Transverse colon (tissue), 4 donors: ENCODE results near the gene TMEM117. TPM values are rescaled to one million over a fixed set of nuclear protein-coding genes. Genes with fewer than 3 reads are reported as not detected.

Source experiments
- DNase-seq: peaks from one replicate; pipeline ENCODE4 v3.0.0-alpha.2; 2019
- H3K27ac ChIP-seq, 4 donors: fragments of 200-600 bp; sonication (generic); 2 replicates each; pipeline ENCODE4 v1.5.1; 2016 to 2018; ENCODE audit warnings: inconsistent platforms in 4 of 4
- H3K27me3 ChIP-seq: fragments of 200-600 bp; sonication (generic); 2 replicates; pipeline ENCODE4 v1.5.1; 2017; ENCODE audit warnings: inconsistent platforms
- H3K36me3 ChIP-seq, 4 donors: fragments of 200-600 bp; sonication (generic); 2 replicates each; pipeline ENCODE4 v1.5.1; 2017 to 2019; ENCODE audit warnings: inconsistent platforms in 4 of 4
- H3K4me1 ChIP-seq, 4 donors: fragments of 200-600 bp; sonication (generic); 2 replicates each; pipeline ENCODE4 v1.5.1; 2017 to 2020; ENCODE audit warnings: inconsistent platforms in 4 of 4
- H3K4me3 ChIP-seq, 4 donors: fragments of 200-600 bp; sonication (generic); 1 replicate in 1 of 4; 2 replicates in 3 of 4; pipeline versions ENCODE4 v1.5.1 to v1.6.1; 2017 to 2019; ENCODE audit warnings: inconsistent platforms in 4 of 4
- H3K9me3 ChIP-seq, 2 donors: fragments of 200-600 bp; sonication (generic); 2 replicates each; pipeline ENCODE4 v1.5.1; 2017 to 2019; ENCODE audit warnings: inconsistent platforms in 2 of 2
- EP300 ChIP-seq: sonication (generic); formaldehyde crosslinking; IDR thresholded peaks from one replicate; pipeline ENCODE4 v1.6.1; 2017; ENCODE audit warnings: antibody characterized with exemption, low read depth
- POLR2A ChIP-seq: fragments of 450-650 bp; IDR thresholded peaks from one replicate; pipeline ENCODE4 v1.6.1; 2016; ENCODE audit warnings: antibody characterized with exemption, mild to moderate bottlenecking, moderate library complexity
- POLR2AphosphoS5 ChIP-seq, 3 donors: sonication (generic); formaldehyde crosslinking; IDR thresholded peaks; one replicate each; pipeline ENCODE4 v1.6.1; 2016; ENCODE audit warnings: antibody characterized with exemption in 3 of 3
- WGBS, 2 donors: methylation state at CpG; one replicate each; pipeline ENCODE4 v1.1.5; 2018; ENCODE audit warnings: low coverage in 1 of 2; 5-methylcytosine and 5-hydroxymethylcytosine counted together
- in situ Hi-C, 4 donors: fragments of 200-750 bp; cut with MboI; loops; one replicate each; pipeline versions ENCODE4 v1.15.0 to v1.15.1; 2017; ENCODE audit warnings: low sequenced_read_pairs in 3 of 4, low pct_ligation_motif_present in 1 of 4, low pct_unique_long_range_greater_than_20kb in 1 of 4
- intact Hi-C: fragments of 100-400 bp; cut with DNase I; formaldehyde crosslinking; loops from one replicate; pipeline ENCODE4 v1.15.1; 2023; ENCODE audit warnings: low total_unique reads
- total RNA-seq, 4 donors: library from RNA; depleted of rRNA; stranded (reverse); fragments of >200 nt; gene quantifications; one replicate each; pipeline ENCODE4 v1.1.0, GENCODE V29; 2016
- TF ChIP-seq, protein P1 (sequence below), 5 experiments: fragments of 200-600 bp in 3 of 5; fragments of 450-650 bp in 2 of 5; sonication (generic) in 3 of 5; IDR thresholded peaks; 1 replicate in 2 of 5; 2 replicates in 3 of 5; pipeline ENCODE4 v1.5.1; 2016 to 2017; ENCODE audit warnings: antibody characterized with exemption in 5 of 5, inconsistent platforms in 3 of 5, mild to moderate bottlenecking in 2 of 5, moderate library complexity in 1 of 5

The TMEM117 gene
- total RNA-seq, 4 donors from 2014 or later = 0.40 to 92.8 (median 25.6) TPM

DNA sequence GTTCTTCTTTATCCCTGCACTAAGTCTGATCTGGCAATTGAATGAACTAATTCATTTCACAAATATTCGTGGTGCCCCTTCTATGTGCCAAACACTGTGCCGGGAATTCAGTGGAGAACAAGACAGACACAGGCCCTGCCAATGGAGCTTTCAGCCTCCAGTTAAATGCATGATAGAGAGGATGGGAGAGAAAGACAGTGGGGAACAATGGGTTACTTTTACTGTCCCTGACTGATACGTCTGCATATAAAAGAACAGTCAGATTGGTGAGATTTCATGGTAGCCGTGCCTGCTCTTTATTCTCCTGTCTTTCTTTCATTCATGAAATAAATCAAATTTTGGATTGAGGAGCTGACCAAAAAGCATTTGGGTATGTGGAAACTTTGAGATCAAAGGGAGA is 78.5 kb downstream of the TMEM117 start:
- in situ Hi-C loops = no loop called here
- WGBS, 2 donors = 83 to 92% methylated on average over 2 to 4 of the region's 4 CpGs

DNA sequence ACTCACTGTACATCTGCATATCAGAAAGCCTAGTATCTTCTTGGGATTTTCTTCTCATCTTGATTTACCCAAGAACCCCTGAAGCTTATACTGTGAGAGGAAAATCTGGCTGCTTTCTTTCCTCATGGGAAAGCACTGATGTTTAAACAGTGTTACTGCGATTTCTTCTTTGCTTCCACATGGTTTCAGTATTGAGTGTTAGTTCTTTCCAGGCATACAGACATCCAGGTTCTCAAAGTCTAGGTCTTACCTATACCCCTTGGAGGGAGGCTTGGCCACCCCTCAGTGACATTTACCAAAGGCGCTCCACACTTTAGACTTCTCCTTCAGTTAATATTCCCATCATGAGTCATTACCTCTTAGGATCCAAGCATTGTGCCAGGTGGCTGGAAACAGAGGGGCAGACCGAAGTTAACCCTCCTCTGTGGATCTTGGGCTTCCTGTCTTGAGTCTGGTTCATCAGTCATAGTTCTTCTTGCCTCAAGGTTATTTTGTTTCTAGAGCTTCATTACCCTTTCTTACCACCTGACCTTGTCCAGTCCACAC is 79.1 kb downstream of the TMEM117 start:
- H3K4me3 ChIP-seq = no peak overlapping the region
- WGBS, 2 donors = 77 to 83% methylated on average over 3 of the region's 3 CpGs
- H3K4me1 ChIP-seq = no peaks in the 10 kb centered on the region
- no peak overlapping the region for H3K27ac ChIP-seq
- H3K9me3 ChIP-seq = no peaks in the 10 kb centered on the region
- no peak for DNase-seq
- in situ Hi-C loops = no loop called here
- intact Hi-C loops = loop anchor here (5.0 kb wide), 1 partner anchor 1582 kb away; no protein-coding TSS in a partner anchor
- H3K36me3 ChIP-seq = no peaks in the 10 kb centered on the region
- no peak for TF ChIP-seq EP300
- TF ChIP-seq, protein P1, sequence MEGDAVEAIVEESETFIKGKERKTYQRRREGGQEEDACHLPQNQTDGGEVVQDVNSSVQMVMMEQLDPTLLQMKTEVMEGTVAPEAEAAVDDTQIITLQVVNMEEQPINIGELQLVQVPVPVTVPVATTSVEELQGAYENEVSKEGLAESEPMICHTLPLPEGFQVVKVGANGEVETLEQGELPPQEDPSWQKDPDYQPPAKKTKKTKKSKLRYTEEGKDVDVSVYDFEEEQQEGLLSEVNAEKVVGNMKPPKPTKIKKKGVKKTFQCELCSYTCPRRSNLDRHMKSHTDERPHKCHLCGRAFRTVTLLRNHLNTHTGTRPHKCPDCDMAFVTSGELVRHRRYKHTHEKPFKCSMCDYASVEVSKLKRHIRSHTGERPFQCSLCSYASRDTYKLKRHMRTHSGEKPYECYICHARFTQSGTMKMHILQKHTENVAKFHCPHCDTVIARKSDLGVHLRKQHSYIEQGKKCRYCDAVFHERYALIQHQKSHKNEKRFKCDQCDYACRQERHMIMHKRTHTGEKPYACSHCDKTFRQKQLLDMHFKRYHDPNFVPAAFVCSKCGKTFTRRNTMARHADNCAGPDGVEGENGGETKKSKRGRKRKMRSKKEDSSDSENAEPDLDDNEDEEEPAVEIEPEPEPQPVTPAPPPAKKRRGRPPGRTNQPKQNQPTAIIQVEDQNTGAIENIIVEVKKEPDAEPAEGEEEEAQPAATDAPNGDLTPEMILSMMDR (IDR thresholded peaks at IDR 0.05) = no peak
- TF ChIP-seq POLR2A = no peak
- TF ChIP-seq POLR2AphosphoS5 (IDR thresholded peaks at IDR 0.05) = no peak
- H3K27me3 ChIP-seq = no peaks in the 10 kb centered on the region

More for the DNA sequence above, 78.5 kb downstream of the TMEM117 start:
- no peaks in the 10 kb centered on the region for H3K9me3 ChIP-seq
- no peak for TF ChIP-seq EP300
- TF ChIP-seq POLR2A = no peak
- TF ChIP-seq, protein P1 (IDR thresholded peaks at IDR 0.05) = no peak
- no peak for TF ChIP-seq POLR2AphosphoS5 (IDR thresholded peaks at IDR 0.05)
- no peak overlapping the region for H3K27ac ChIP-seq
- intact Hi-C loops = no loop called here
- no peaks in the 10 kb centered on the region for H3K4me1 ChIP-seq
- H3K27me3 ChIP-seq = no peaks in the 10 kb centered on the region
- H3K4me3 ChIP-seq = no peak overlapping the region
- H3K36me3 ChIP-seq = no peaks in the 10 kb centered on the region
- no peak for DNase-seq

DNA sequence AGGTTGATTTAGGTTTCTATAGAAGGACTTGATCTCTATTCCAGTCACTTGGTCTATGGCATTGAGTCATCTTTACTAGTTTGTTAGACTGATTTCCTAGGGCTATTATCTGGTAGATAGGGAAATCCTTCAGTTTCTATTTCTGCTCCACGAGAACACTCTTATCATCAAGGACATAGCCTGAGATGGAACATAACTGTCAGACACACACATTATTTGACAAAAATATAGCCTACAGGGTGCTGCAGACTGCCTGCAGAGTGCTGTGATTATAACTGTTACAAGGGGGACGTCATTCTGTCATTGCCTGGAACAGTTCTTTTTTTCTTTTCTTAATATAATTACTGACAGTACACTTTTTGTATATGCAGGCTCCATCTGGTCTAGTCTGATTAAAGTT is 82.0 kb downstream of the TMEM117 start:
- intact Hi-C loops (loop anchor here (5.0 kb wide), 1 partner anchor 1579 kb away; no protein-coding TSS in a partner anchor), in situ Hi-C loops (no loop called here)
- H3K9me3 ChIP-seq = no peaks in the 10 kb centered on the region
- H3K27me3 ChIP-seq = no peaks in the 10 kb centered on the region
- H3K4me1 ChIP-seq = no peaks in the 10 kb centered on the region
- no peaks in the 10 kb centered on the region for H3K36me3 ChIP-seq
- H3K27ac ChIP-seq = no peak overlapping the region
- 46 to 72% methylated on average over 2 of the region's 2 CpGs for WGBS, 2 donors
- DNase-seq = no peak
- TF ChIP-seq POLR2AphosphoS5 (IDR thresholded peaks at IDR 0.05) = no peak
- no peak for TF ChIP-seq EP300
- TF ChIP-seq, protein P1 (IDR thresholded peaks at IDR 0.05) = no peak
- no peak for TF ChIP-seq POLR2A
- H3K4me3 ChIP-seq = no peak overlapping the region

DNA sequence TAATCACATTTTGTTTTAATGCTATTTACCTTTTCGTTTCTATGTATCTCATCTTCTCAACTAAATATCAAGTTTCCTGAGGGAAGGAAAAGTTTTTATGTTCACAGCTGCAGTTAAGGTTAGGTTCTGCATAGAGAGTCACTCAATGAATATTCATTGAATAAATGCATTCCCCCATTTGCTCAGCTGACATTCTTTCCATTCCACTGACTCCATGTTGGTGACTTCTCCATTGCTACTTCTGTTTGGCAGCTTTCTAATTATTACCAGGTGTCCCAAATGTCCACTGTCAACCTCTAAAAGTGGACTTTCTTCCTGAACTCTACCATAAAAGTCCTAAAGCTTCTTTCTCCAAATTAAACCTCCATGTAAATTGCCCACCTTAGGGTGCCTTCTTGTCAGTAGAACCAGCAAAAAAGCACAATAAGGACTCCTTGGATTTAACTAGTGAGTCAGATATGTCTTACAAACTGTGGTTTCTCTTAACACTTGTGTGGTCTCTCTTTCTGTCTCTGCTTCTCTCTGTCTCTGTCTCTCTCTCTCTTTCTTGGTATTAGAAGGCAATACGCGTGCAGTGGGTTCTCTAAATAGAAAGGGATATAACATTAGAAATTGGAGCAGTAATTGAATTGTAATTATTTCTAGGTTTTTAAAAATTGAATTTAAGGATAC is 85.9 kb downstream of the TMEM117 start:
- H3K27ac ChIP-seq = no peak overlapping the region
- no peak for DNase-seq
- TF ChIP-seq POLR2A (no peak), POLR2AphosphoS5 (IDR thresholded peaks at IDR 0.05) (no peak), EP300 (no peak)
- TF ChIP-seq, protein P1 (IDR thresholded peaks at IDR 0.05) = no peak
- WGBS, 2 donors = 87 to 93% methylated on average over 3 of the region's 3 CpGs
- H3K4me1 ChIP-seq = no peaks in the 10 kb centered on the region
- H3K27me3 ChIP-seq = no peaks in the 10 kb centered on the region
- H3K36me3 ChIP-seq = no peaks in the 10 kb centered on the region
- H3K9me3 ChIP-seq = no peaks in the 10 kb centered on the region
- intact Hi-C loops (no loop called here), in situ Hi-C loops (no loop called here)
- no peak overlapping the region for H3K4me3 ChIP-seq
